ENCODE measurements around the gene PPOX.
A peak's percentile ranks its signal among the peaks of the same experiment; 100 is the strongest.

PPOX gene

GRCh38 chr1:161199506-161200139 is 33.4 kb downstream of the PPOX start:
- Histone ChIP-seq H3K9me3 (ENCODE audit: low read length) (no peaks in the 10 kb centered on the region), H3K27me3 (ENCODE audit: control insufficient read depth in 1 of 2, insufficient read depth in 2 of 2, low read length in 2 of 2) (no peaks in the 10 kb centered on the region), H3K36me3 (ENCODE audit: insufficient read depth, low read length) (peaks cover 18% of the 10 kb centered on the region), H3K4me3 (ENCODE audit: low read depth in 1 of 2, low read length in 2 of 2) (no peak overlapping the region), H3K27ac (ENCODE audit: low read depth, low read length) (peak overlapping the region; percentile 81), H3K9ac (ENCODE audit: low read length) (no peak overlapping the region), H3K4me1 (ENCODE audit: insufficient read depth, low read length) (peaks cover 77% of the 10 kb centered on the region)

GRCh38 chr1:161200421-161200991 is 34.3 kb downstream of the PPOX start:
- Histone ChIP-seq H3K27me3 (ENCODE audit: control insufficient read depth in 1 of 2, insufficient read depth in 2 of 2, low read length in 2 of 2) (no peaks in the 10 kb centered on the region), H3K9ac (ENCODE audit: low read length) (no peak overlapping the region), H3K36me3 (ENCODE audit: insufficient read depth, low read length) (peaks cover 14% of the 10 kb centered on the region), H3K4me3 (ENCODE audit: low read depth in 1 of 2, low read length in 2 of 2) (peak overlapping the region in 1 of 2 donors; percentile 100), H3K27ac (ENCODE audit: low read depth, low read length) (peak overlapping the region; percentile 81), H3K9me3 (ENCODE audit: low read length) (no peaks in the 10 kb centered on the region), H3K4me1 (ENCODE audit: insufficient read depth, low read length) (peaks cover 77% of the 10 kb centered on the region)

GRCh38 chr1:161200992-161201835 is 35.0 kb downstream of the PPOX start:
- peak overlapping the region; percentile 98 for H3K9ac ChIP-seq (ENCODE audit: low read length)
- H3K4me1 ChIP-seq (ENCODE audit: insufficient read depth, low read length): peaks cover 73% of the 10 kb centered on the region
- H3K27me3 ChIP-seq (ENCODE audit: control insufficient read depth in 1 of 2, insufficient read depth in 2 of 2, low read length in 2 of 2): no peaks in the 10 kb centered on the region
- peaks cover 20% of the 10 kb centered on the region for H3K36me3 ChIP-seq (ENCODE audit: insufficient read depth, low read length)
- H3K27ac ChIP-seq (ENCODE audit: low read depth, low read length): peak overlapping the region; percentile 81
- H3K4me3 ChIP-seq (ENCODE audit: low read depth in 1 of 2, low read length in 2 of 2): peak overlapping the region; percentile 35 to 100
- H3K9me3 ChIP-seq (ENCODE audit: low read length): no peaks in the 10 kb centered on the region

GRCh38 chr1:161201836-161202712 is 35.8 kb downstream of the PPOX start, which contains the start of gene NDUFS2:
TSS of gene NDUFS2 (plus strand) at chr1:161202367. CDS start at chr1:161202386, 19 bp downstream.
- peaks cover 28% of the 10 kb centered on the region for H3K36me3 ChIP-seq (ENCODE audit: insufficient read depth, low read length)
- H3K27ac ChIP-seq (ENCODE audit: low read depth, low read length): peak within 1 kb of the TSS; percentile 81
- peak within 1 kb of the TSS; percentile 98 for H3K9ac ChIP-seq (ENCODE audit: low read length)
- H3K4me3 ChIP-seq (ENCODE audit: low read depth in 1 of 2, low read length in 2 of 2): peak within 1 kb of the TSS; percentile 46 to 100
- H3K27me3 ChIP-seq (ENCODE audit: control insufficient read depth in 1 of 2, insufficient read depth in 2 of 2, low read length in 2 of 2): no peaks in the 10 kb centered on the region
- H3K9me3 ChIP-seq (ENCODE audit: low read length): no peaks in the 10 kb centered on the region
- H3K4me1 ChIP-seq (ENCODE audit: insufficient read depth, low read length): peaks cover 65% of the 10 kb centered on the region

- Histone ChIP-seq H3K9ac (ENCODE audit: low read length) (no peak overlapping the region), H3K27me3 (ENCODE audit: control insufficient read depth in 1 of 2, insufficient read depth in 2 of 2, low read length in 2 of 2) (no peaks in the 10 kb centered on the region), H3K4me1 (ENCODE audit: insufficient read depth, low read length) (peaks cover 30% of the 10 kb centered on the region), H3K9me3 (ENCODE audit: low read length) (no peaks in the 10 kb centered on the region), H3K27ac (ENCODE audit: low read depth, low read length) (no peak overlapping the region), H3K36me3 (ENCODE audit: insufficient read depth, low read length) (peaks cover 61% of the 10 kb centered on the region), H3K4me3 (ENCODE audit: low read depth in 1 of 2, low read length in 2 of 2) (no peak overlapping the region)
Observed at GRCh38 chr1:161206411-161207140, 40.4 kb downstream of the PPOX start.

GRCh38 chr1:161207173-161207572 is 40.9 kb downstream of the PPOX start:
- Histone ChIP-seq H3K27me3 (ENCODE audit: control insufficient read depth in 1 of 2, insufficient read depth in 2 of 2, low read length in 2 of 2) (no peaks in the 10 kb centered on the region), H3K4me3 (ENCODE audit: low read depth in 1 of 2, low read length in 2 of 2) (no peak overlapping the region), H3K9ac (ENCODE audit: low read length) (no peak overlapping the region), H3K36me3 (ENCODE audit: insufficient read depth, low read length) (peaks cover 67% of the 10 kb centered on the region), H3K9me3 (ENCODE audit: low read length) (no peaks in the 10 kb centered on the region), H3K4me1 (ENCODE audit: insufficient read depth, low read length) (peaks cover 27% of the 10 kb centered on the region), H3K27ac (ENCODE audit: low read depth, low read length) (no peak overlapping the region)

- peak overlapping the region; percentile 58 for H3K27ac ChIP-seq (ENCODE audit: low read depth, low read length)
- H3K4me1 ChIP-seq (ENCODE audit: insufficient read depth, low read length): peaks cover 11% of the 10 kb centered on the region
- no peaks in the 10 kb centered on the region for H3K9me3 ChIP-seq (ENCODE audit: low read length)
- H3K4me3 ChIP-seq (ENCODE audit: low read depth in 1 of 2, low read length in 2 of 2): no peak overlapping the region
- no peaks in the 10 kb centered on the region for H3K27me3 ChIP-seq (ENCODE audit: control insufficient read depth in 1 of 2, insufficient read depth in 2 of 2, low read length in 2 of 2)
- H3K36me3 ChIP-seq (ENCODE audit: insufficient read depth, low read length): peaks cover 76% of the 10 kb centered on the region
- no peak overlapping the region for H3K9ac ChIP-seq (ENCODE audit: low read length)
Observed at GRCh38 chr1:161209790-161210409, 43.7 kb downstream of the PPOX start.

- peaks cover 50% of the 10 kb centered on the region for H3K36me3 ChIP-seq (ENCODE audit: insufficient read depth, low read length)
- H3K27ac ChIP-seq (ENCODE audit: low read depth, low read length): no peak overlapping the region
Observed at GRCh38 chr1:161214369-161214768, 48.1 kb downstream of the PPOX start.

GRCh38 chr1:161215076-161215475 is 48.9 kb downstream of the PPOX start, which contains the start of gene FCER1G:
TSS of gene FCER1G (plus strand) at chr1:161215295. CDS start at chr1:161215322, 27 bp downstream.
- H3K4me1 ChIP-seq (ENCODE audit: insufficient read depth, low read length): peaks cover 1% of the 10 kb centered on the region
- peaks cover 43% of the 10 kb centered on the region for H3K36me3 ChIP-seq (ENCODE audit: insufficient read depth, low read length)
- H3K9me3 ChIP-seq (ENCODE audit: low read length): no peaks in the 10 kb centered on the region
- H3K9ac ChIP-seq (ENCODE audit: low read length): no peak within 1 kb of the TSS
- H3K27me3 ChIP-seq (ENCODE audit: control insufficient read depth in 1 of 2, insufficient read depth in 2 of 2, low read length in 2 of 2): no peaks in the 10 kb centered on the region
- H3K27ac ChIP-seq (ENCODE audit: low read depth, low read length): no peak within 1 kb of the TSS
- H3K4me3 ChIP-seq (ENCODE audit: low read depth in 1 of 2, low read length in 2 of 2): no peak within 1 kb of the TSS

More at GRCh38 chr1:161214369-161214768, 48.1 kb downstream of the PPOX start:
- Histone ChIP-seq H3K9me3 (ENCODE audit: low read length) (no peaks in the 10 kb centered on the region), H3K4me3 (ENCODE audit: low read depth in 1 of 2, low read length in 2 of 2) (no peak overlapping the region), H3K27me3 (ENCODE audit: control insufficient read depth in 1 of 2, insufficient read depth in 2 of 2, low read length in 2 of 2) (no peaks in the 10 kb centered on the region), H3K9ac (ENCODE audit: low read length) (no peak overlapping the region), H3K4me1 (ENCODE audit: insufficient read depth, low read length) (peaks cover 8% of the 10 kb centered on the region)

Measured in muscle layer of colon (tissue), 2 donors.